ENCODE measurements around the gene USP9X. TPM values are rescaled to one million over a fixed set of nuclear protein-coding genes. Genes with fewer than 3 reads are reported as not detected.

USP9X gene
- total RNA-seq, 2 donors from 2014 or later, result 48.3 to 66.5 TPM

DNA sequence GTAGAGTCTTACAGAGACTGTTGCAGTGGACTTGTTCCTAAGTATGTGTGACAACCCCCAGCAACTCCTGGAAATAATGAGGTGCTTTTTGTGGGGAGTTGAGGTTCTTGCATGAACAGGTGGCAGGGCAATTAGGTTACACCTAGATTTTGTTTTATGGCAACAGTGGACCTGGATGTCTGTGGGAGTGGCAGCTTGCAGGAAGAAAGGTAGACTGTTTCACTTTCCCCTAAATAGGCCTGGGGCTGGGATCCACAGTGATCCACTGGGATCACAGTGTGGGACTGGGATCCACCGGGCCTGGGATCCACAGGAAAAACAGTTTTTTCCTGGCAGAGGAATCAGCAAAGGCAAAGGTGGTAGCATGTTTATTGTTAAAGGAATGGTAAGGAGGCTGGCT is 18.3 kb upstream of the USP9X start:
- H3K4me3 Mint-ChIP-seq, result no peak overlapping the region
- no peaks in the 10 kb centered on the region for H3K36me3 Mint-ChIP-seq
- ATAC-seq (peak in 1 of 2 donors; percentile 43), DNase-seq (ENCODE audit: low spot score) (no peak)
- H3K9me3 Mint-ChIP-seq, result no peaks in the 10 kb centered on the region
- H3K4me1 Mint-ChIP-seq (ENCODE audit: low read depth in 2 of 2), result no peaks in the 10 kb centered on the region
- no peak overlapping the region for H3K27ac Mint-ChIP-seq
- peaks cover 0 to 11% of the 10 kb centered on the region in 2 donors for H3K27me3 Mint-ChIP-seq

DNA sequence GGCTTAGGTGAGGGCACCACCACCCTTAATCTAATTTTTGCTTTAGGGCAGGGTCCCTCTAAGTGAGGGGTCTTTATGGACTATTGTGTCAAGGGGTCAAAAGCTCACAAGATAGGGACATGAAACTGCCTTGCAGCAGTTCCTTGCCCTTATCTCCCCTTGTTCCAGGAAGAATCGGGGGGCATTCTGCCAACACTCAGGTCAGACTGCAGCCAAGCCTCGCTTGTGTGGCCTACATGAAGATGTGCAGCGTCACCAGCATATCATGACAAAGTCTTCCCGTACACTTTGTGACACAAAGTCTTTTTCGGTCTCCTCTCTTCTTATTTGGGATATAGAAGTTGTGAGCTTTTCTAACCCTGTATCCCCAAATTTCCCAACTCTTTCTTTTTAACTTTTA is 17.5 kb upstream of the USP9X start:
- H3K9me3 Mint-ChIP-seq, result no peaks in the 10 kb centered on the region
- H3K27me3 Mint-ChIP-seq, result peaks cover 0 to 11% of the 10 kb centered on the region in 2 donors
- DNase-seq (ENCODE audit: low spot score) (no peak), ATAC-seq (no peak)
- no peak overlapping the region for H3K27ac Mint-ChIP-seq
- no peak overlapping the region for H3K4me3 Mint-ChIP-seq
- no peaks in the 10 kb centered on the region for H3K4me1 Mint-ChIP-seq (ENCODE audit: low read depth in 2 of 2)
- no peaks in the 10 kb centered on the region for H3K36me3 Mint-ChIP-seq

DNA sequence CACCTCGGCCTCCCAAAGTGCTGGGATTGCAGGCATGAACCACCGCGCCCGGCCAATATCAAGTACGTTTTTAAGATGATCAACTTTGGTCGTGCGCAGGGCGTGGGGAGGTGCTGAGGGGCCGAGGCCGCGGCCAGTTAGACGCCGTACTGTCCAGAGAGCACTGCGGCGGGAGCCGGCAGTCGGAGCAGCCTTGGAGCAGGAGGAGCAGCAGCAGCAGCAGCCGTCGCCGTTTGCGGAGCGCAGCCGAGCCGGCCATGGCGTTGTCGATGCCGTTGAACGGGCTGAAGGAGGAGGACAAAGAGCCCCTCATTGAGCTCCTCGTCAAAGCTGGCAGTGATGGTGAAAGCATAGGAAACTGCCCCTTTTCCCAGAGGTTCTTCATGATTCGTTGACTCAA is 8.5 kb upstream of the USP9X start:
- H3K27ac Mint-ChIP-seq, result no peak overlapping the region
- ATAC-seq (no peak), DNase-seq (ENCODE audit: low spot score) (no peak)
- peaks cover 0 to 24% of the 10 kb centered on the region in 2 donors for H3K27me3 Mint-ChIP-seq
- no peaks in the 10 kb centered on the region for H3K36me3 Mint-ChIP-seq
- H3K4me3 Mint-ChIP-seq, result no peak overlapping the region
- H3K4me1 Mint-ChIP-seq (ENCODE audit: low read depth in 2 of 2), result no peaks in the 10 kb centered on the region
- H3K9me3 Mint-ChIP-seq, result no peaks in the 10 kb centered on the region

DNA sequence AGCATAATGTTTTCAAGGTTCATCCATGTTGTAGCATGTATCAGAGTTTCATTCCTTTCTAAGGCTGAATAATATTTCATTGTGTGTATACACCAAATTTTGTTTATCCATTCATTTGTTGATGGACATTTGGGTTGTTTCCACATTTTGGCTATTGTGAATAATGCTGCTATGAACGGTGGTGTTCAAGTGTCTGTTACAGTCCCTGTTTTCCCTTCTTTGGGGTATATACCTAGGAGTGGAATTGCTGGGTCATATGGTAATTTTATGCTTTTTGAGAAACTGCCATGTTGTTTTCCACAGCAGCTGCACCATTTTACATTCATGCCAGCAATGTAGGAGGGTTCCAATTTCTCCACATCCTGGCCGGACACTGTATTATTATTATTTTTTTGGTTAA is 3.4 kb upstream of the USP9X start:
- peaks cover 4 to 5% of the 10 kb centered on the region in 2 donors for H3K4me1 Mint-ChIP-seq (ENCODE audit: low read depth in 2 of 2)
- no peak overlapping the region for H3K4me3 Mint-ChIP-seq
- H3K27ac Mint-ChIP-seq, result no peak overlapping the region
- ATAC-seq (no peak), DNase-seq (ENCODE audit: low spot score) (no peak)
- H3K9me3 Mint-ChIP-seq, result no peaks in the 10 kb centered on the region
- peaks cover 1% of the 10 kb centered on the region for H3K36me3 Mint-ChIP-seq
- peaks cover 0 to 12% of the 10 kb centered on the region in 2 donors for H3K27me3 Mint-ChIP-seq

DNA sequence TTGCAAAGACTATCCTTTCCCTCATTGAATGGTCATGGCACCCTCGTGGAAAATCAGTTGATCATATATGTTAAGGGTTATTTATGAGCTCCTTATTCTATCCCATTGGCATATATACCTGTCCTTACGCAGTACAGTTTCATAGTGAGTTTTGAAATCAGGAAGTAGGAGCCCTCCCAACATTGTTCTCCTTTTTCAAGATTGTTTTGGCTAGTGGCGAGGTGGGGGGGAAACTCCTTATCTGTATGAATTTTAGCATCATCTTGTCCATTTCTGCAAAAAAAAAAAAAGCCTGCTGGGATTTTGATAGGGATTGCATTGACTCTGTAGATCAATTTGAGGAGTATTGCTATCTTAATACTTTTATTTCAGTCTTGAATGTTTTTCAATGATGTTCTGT is 2.5 kb upstream of the USP9X start:
- H3K36me3 Mint-ChIP-seq, result peaks cover 4% of the 10 kb centered on the region
- no peak overlapping the region for H3K4me3 Mint-ChIP-seq
- H3K4me1 Mint-ChIP-seq (ENCODE audit: low read depth in 2 of 2), result peaks cover 4 to 12% of the 10 kb centered on the region in 2 donors
- peaks cover 0 to 12% of the 10 kb centered on the region in 2 donors for H3K27me3 Mint-ChIP-seq
- no peak overlapping the region for H3K27ac Mint-ChIP-seq
- no peak for ATAC-seq
- DNase-seq (ENCODE audit: low spot score), result no peak
- H3K9me3 Mint-ChIP-seq, result no peaks in the 10 kb centered on the region

DNA sequence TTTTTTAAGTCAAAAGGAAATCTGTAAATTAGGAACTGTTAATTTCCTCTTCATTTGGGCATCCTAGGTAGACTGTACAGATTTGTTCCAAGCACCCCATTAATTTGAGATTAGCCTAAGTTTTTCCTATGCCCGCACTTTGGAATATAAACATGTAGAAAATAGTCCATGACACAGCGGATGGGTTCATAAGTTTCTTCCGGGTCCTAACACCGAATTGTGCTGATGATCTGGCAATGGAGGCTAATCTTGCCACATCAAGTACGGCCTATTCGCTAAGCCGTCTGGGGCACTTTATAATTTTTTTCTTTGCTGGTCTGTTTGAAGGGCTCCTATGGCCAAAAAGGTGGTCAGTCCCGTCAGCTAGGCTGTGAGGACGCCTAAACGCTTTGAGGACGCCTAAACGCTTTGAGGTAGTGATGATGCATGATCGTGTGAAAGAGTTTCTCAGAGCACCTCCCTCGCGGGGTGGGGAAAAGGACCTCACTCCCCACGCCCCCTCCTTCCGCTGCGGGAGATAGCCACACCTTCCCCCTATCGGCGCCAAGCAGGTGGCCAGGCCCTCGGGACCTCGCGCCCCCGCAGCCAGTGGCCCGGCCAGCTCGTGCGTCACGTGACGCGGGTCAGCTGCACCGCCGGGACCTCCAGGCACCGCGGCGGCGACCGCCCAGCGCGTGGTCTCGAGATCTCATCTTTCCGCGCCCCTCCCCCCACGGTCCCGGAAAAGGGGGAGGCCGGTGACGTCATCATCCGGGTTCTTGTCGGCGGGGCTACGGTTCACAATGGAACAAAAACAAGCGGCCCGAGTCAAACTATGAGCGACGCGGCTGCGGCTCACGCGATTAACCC is 977 bp upstream of the USP9X start:
- peak; percentile 97 for DNase-seq (ENCODE audit: low spot score)
- peaks cover 16 to 22% of the 10 kb centered on the region in 2 donors for H3K4me1 Mint-ChIP-seq (ENCODE audit: low read depth in 2 of 2)
- H3K36me3 Mint-ChIP-seq, result peaks cover 4% of the 10 kb centered on the region
- no peaks in the 10 kb centered on the region for H3K9me3 Mint-ChIP-seq
- H3K27ac Mint-ChIP-seq, result peak overlapping the region; percentile 89 to 96
- peak; percentile 85 to 88 for ATAC-seq
- H3K4me3 Mint-ChIP-seq, result peak overlapping the region; percentile 93
- H3K27me3 Mint-ChIP-seq, result peaks cover 0 to 6% of the 10 kb centered on the region in 2 donors

DNA sequence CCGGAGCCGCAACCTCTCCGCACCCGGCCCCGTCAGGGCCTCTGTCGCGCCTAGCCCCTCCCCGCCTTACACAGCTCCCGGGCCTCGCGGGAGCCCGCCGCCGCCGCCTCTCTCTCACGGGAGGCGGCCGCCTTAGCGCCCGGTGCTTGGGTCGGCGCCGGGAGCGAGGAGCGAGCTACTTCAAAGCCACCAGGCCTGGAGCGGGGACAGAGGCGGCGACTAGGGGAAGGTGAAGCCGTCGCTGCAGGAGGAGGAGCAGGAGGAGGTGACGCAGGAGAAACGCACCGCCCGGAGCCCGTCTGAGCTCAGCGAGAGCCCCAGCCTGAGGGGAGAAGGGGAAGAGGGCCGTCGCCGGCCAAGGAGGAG is 250 bp downstream of the USP9X start:
- Mint-ChIP-seq H3K4me1 (ENCODE audit: low read depth in 2 of 2) (peaks cover 16 to 26% of the 10 kb centered on the region in 2 donors), H3K27me3 (peaks cover 0 to 6% of the 10 kb centered on the region in 2 donors), H3K27ac (peak overlapping the region; percentile 89 to 96), H3K36me3 (peaks cover 4% of the 10 kb centered on the region), H3K4me3 (peak overlapping the region; percentile 93), H3K9me3 (no peaks in the 10 kb centered on the region)
- ATAC-seq (peak; percentile 52 to 58), DNase-seq (ENCODE audit: low spot score) (peak; percentile 84)

DNA sequence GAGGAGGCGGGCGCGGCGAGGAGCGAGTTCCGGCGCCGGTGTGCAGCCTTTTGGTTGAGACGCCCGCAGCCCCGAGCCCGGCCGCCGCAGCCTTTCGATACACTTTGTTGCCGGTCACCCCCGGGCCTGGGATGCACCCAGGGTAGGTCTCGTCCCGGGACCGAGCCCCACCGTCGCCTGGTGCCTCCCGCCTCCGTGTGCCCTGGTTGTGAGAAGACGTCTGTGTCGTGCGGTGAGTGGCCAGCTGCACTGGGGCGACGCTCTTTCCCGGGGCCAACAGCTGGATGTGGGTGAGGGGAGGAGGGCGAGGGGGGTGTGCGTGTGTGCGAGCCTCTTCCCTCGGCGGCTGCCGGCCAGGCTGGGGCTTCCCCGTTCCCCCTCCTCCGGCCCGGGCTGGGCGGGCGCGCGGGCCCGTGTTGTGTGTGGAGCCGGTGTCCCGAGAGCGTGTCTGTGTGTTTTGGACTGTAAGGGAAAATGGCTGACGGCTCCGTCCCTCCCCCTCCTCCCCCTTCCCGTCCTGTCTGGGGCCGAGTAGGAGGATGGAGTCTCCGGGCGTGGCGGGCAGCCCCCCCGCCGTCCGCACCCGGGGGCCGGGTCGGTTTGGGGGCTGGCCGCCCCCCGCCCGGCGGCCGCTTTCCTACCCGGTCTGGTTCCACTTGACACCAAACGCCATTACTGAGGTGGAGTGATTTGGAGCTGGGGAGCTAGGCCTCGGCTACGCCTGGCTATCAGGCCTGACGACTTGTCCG is 807 bp downstream of the USP9X start:
- Mint-ChIP-seq H3K27ac (peak overlapping the region; percentile 90 to 96), H3K27me3 (peaks cover 0 to 4% of the 10 kb centered on the region in 2 donors), H3K9me3 (no peaks in the 10 kb centered on the region), H3K4me3 (peak overlapping the region; percentile 93), H3K4me1 (ENCODE audit: low read depth in 2 of 2) (peaks cover 21 to 29% of the 10 kb centered on the region in 2 donors), H3K36me3 (peaks cover 4% of the 10 kb centered on the region)
- peak; percentile 67 for DNase-seq (ENCODE audit: low spot score)
- peak; percentile 0 to 14 for ATAC-seq

DNA sequence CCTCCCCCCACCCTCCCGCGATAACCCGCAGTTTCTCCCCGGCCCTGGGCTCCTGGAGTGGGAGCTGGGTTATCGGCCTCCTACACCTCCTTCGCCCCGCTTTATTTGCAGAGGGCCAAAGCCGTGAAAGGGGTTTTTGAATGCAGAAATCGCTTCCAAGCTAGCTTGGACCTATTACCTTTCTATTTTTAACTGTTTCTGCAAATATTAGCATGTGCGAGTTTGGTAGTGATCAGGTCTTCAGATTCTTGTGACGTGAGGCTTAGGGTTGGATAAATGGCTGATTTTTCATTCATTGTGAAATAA is 1.3 kb downstream of the USP9X start:
- peak overlapping the region; percentile 93 for H3K4me3 Mint-ChIP-seq
- no peak for DNase-seq (ENCODE audit: low spot score)
- H3K27me3 Mint-ChIP-seq, result peaks cover 0 to 1% of the 10 kb centered on the region in 2 donors
- no peaks in the 10 kb centered on the region for H3K9me3 Mint-ChIP-seq
- H3K4me1 Mint-ChIP-seq (ENCODE audit: low read depth in 2 of 2), result peaks cover 26 to 33% of the 10 kb centered on the region in 2 donors
- peaks cover 4% of the 10 kb centered on the region for H3K36me3 Mint-ChIP-seq
- H3K27ac Mint-ChIP-seq, result peak overlapping the region; percentile 79 to 90
- no peak for ATAC-seq

DNA sequence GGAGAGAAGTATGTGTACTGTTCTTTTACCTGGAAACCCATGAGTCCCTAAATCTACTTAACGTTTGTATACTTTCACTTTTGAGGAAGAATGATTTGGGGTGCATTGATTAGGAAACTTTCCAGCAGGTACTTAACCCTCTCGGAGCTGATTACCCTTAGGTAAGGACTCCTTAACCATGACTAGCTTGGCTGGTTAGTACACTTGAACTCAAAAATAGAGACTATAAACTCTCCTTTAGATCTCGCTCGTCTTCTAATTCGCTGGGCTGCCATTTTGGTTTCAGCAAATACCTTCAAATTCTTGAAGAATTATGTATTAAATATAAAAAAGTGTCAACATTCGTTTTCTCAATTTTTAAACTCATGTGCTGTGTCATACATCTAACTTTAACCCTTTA is 2.0 kb downstream of the USP9X start:
- peak overlapping the region; percentile 93 for H3K4me3 Mint-ChIP-seq
- peaks cover 4% of the 10 kb centered on the region for H3K36me3 Mint-ChIP-seq
- H3K4me1 Mint-ChIP-seq (ENCODE audit: low read depth in 2 of 2), result peaks cover 26 to 36% of the 10 kb centered on the region in 2 donors
- no peaks in the 10 kb centered on the region for H3K9me3 Mint-ChIP-seq
- H3K27ac Mint-ChIP-seq, result peak overlapping the region; percentile 79 to 90
- no peaks in the 10 kb centered on the region for H3K27me3 Mint-ChIP-seq
- ATAC-seq (no peak), DNase-seq (ENCODE audit: low spot score) (no peak)

DNA sequence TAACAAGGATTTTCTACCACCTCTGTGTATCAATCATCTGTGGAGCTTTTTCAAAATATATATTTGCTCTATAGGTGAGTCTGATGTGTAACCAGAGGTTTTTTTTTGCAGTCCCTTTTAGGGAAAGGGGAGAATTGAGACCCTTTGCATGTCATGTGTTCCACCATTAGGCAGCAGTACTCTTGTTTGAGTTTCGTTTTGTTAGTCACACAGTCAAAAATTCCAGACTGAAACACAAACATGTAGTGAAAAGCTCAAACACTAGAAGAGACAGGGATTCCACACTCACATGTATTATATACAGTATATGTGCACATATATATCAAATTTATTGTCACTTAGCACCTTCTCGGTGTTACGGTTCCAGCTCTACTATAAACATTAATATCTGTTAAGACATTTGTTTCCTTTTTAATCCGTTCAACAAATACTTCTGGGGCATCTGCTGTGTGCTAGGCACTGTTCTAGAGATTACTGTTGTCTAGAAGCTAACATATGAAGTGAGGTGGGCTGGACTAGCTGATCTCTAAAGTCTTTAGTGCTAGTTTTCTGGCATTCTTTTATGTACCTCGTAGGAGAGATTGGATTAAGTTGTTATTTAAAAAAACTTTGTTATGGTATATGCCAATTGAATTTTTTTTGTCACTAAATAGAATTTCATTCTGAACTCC is 5.5 kb downstream of the USP9X start:
- Mint-ChIP-seq H3K27me3 (no peaks in the 10 kb centered on the region), H3K4me1 (ENCODE audit: low read depth in 2 of 2) (peaks cover 31 to 54% of the 10 kb centered on the region in 2 donors), H3K4me3 (no peak overlapping the region), H3K36me3 (peaks cover 4% of the 10 kb centered on the region), H3K27ac (peak overlapping the region in 1 of 2 donors; percentile 37), H3K9me3 (no peaks in the 10 kb centered on the region)
- DNase-seq (ENCODE audit: low spot score), result no peak
- ATAC-seq, result no peak

DNA sequence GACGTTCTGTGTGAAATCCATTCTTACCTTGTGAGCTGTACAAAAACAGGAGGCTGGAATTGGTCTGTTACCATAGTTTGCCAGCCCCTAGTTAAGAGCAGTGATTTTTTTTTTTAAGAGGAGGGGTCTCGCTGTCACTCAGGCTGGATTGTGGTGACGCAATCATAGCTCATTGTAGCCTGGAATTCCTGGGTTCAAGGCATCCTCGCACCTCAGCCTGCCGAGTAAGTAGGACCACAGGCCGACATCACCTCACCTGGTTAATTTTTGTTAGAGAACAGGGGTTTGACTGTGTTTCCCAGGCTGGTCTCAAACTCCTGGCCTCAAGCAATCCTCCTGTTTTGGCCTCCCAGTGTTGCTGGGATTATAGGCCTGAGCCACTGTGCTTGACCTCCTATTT is 7.5 kb downstream of the USP9X start:
- H3K9me3 Mint-ChIP-seq, result no peaks in the 10 kb centered on the region
- peaks cover 33 to 54% of the 10 kb centered on the region in 2 donors for H3K4me1 Mint-ChIP-seq (ENCODE audit: low read depth in 2 of 2)
- no peaks in the 10 kb centered on the region for H3K36me3 Mint-ChIP-seq
- DNase-seq (ENCODE audit: low spot score) (no peak), ATAC-seq (no peak)
- no peak overlapping the region for H3K27ac Mint-ChIP-seq
- no peak overlapping the region for H3K4me3 Mint-ChIP-seq
- no peaks in the 10 kb centered on the region for H3K27me3 Mint-ChIP-seq

DNA sequence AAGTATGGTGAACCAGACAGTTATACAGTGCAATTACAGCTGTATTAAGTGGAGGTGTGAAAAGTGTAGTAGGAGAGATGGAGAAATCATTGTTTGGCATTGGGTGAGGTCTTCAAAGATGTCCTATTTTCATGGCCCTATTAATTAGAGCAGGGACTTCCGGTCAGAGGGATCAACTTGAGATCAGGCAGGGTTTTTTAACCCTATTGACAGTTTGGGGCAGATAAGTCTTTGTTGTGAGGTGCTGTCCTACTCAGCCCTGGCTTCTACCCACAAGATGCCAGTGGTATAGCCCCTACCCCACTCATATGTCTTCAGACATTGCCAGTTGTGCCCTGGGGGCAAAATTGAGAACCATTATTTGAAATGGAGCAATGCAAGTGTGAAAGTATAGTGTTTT is 9.9 kb downstream of the USP9X start:
- peaks cover 33 to 54% of the 10 kb centered on the region in 2 donors for H3K4me1 Mint-ChIP-seq (ENCODE audit: low read depth in 2 of 2)
- H3K27me3 Mint-ChIP-seq, result no peaks in the 10 kb centered on the region
- H3K4me3 Mint-ChIP-seq, result peak overlapping the region; percentile 55
- no peak for DNase-seq (ENCODE audit: low spot score)
- no peaks in the 10 kb centered on the region for H3K9me3 Mint-ChIP-seq
- ATAC-seq, result no peak
- H3K27ac Mint-ChIP-seq, result no peak overlapping the region
- H3K36me3 Mint-ChIP-seq, result no peaks in the 10 kb centered on the region

DNA sequence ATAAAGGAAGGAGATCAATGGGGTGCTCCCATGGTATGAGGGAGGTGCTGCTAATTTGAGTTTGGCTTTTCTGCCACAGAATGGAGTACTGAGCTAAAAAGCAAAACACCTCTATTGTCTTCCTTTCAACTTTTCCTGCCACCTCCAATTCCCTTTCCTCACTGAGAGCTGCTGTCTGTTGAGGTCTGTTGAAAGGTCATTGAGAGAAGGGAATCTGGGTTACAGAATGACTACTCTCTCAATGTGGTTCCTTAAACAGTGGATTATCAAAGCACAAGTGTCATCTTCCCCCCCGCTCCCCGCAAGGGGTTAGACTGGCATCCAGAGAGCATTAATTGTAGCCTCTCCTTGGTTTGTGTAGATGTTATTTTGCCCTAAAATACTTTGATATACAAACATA is 10.7 kb downstream of the USP9X start:
- Mint-ChIP-seq H3K4me3 (peak overlapping the region; percentile 36), H3K36me3 (no peaks in the 10 kb centered on the region), H3K9me3 (no peaks in the 10 kb centered on the region), H3K27ac (no peak overlapping the region), H3K27me3 (no peaks in the 10 kb centered on the region), H3K4me1 (ENCODE audit: low read depth in 2 of 2) (peaks cover 30 to 52% of the 10 kb centered on the region in 2 donors)
- ATAC-seq (no peak), DNase-seq (ENCODE audit: low spot score) (no peak)

All from natural killer cell treated with Interleukin-12 subunit alpha and Interleukin-12 subunit beta and Interleukin-15 and Interleukin-18, amount 100 ng/mL, for 72 hours (primary cell).